HepG2 (cell line): Measurements from ENCODE around the gene ZNF800.

Experiments used
- ASH2L ChIP-seq: fragments of 300-600, 200-600 bp; sonication (generic); IDR thresholded peaks from 2 replicates; pipeline ENCODE4 v1.7.0; 2017; ENCODE audit warnings: low read depth, mild to moderate bottlenecking, moderate library complexity, mixed read lengths, low read length; ENCODE audit not compliant: insufficient read length
- CREB3 ChIP-seq: sonication (generic); formaldehyde crosslinking; IDR thresholded peaks from 2 replicates; pipeline ENCODE4 v1.5.0; 2020; ENCODE audit warnings: missing genetic modification reagents
- CTCF ChIP-seq: sonication (generic); formaldehyde crosslinking; IDR thresholded peaks from 2 replicates; pipeline ENCODE4 v1.5.0; 2020; ENCODE audit warnings: mild to moderate bottlenecking, missing genetic modification reagents, moderate library complexity
- ESRRA ChIP-seq: sonication (generic); formaldehyde crosslinking; IDR thresholded peaks from 2 replicates; pipeline ENCODE4 v1.5.1; 2020; ENCODE audit warnings: mild to moderate bottlenecking, low read depth, missing genetic modification reagents
- GATAD2A ChIP-seq: IDR thresholded peaks from 2 replicates; pipeline ENCODE4 v1.6.1; 2016
- NBN ChIP-seq: fragments of 450-650 bp; conservative IDR thresholded peaks from 2 replicates; pipeline ENCODE4 v1.6.1; 2017
- NCOR1 ChIP-seq: fragments of 200-600 bp; sonication (generic); IDR thresholded peaks from 2 replicates; pipeline ENCODE4 v1.7.0; 2017; ENCODE audit warnings: antibody characterized with exemption, low read length, borderline replicate concordance
- NR2C2 ChIP-seq: sonication (generic); formaldehyde crosslinking; IDR thresholded peaks from 2 replicates; pipeline ENCODE4 v1.4.0; 2020; ENCODE audit warnings: missing genetic modification reagents, mild to moderate bottlenecking, moderate library complexity, borderline replicate concordance
- PCBP2 ChIP-seq: fragments of 200-400 bp; formaldehyde crosslinking; optimal IDR thresholded peaks from 2 replicates; pipeline ENCODE3; 2018; ENCODE audit warnings: low read length, low read depth; ENCODE audit not compliant: poor library complexity, severe bottlenecking
- RFX1 ChIP-seq: fragments of 450-650 bp; IDR thresholded peaks from 2 replicates; pipeline ENCODE4 v1.6.1; 2017
- SKI ChIP-seq: fragments of 450-650 bp; IDR thresholded peaks from one replicate; pipeline ENCODE4 v1.6.1; 2018; ENCODE audit warnings: mild to moderate bottlenecking; ENCODE audit not compliant: partially characterized antibody
- TBX3 ChIP-seq: fragments of 450-650 bp; IDR thresholded peaks from 2 replicates; pipeline ENCODE4 v1.6.1; 2017; ENCODE audit warnings: antibody characterized with exemption, mild to moderate bottlenecking, inconsistent platforms, borderline replicate concordance
- ZC3H4 ChIP-seq: sonication (generic); formaldehyde crosslinking; IDR thresholded peaks from 2 replicates; pipeline ENCODE4 v1.4.0; 2020; ENCODE audit warnings: missing genetic modification reagents, borderline replicate concordance
- TF ChIP-seq, protein P1 (sequence below): IDR thresholded peaks from 2 replicates; pipeline ENCODE4 v1.6.1; 2012; ENCODE audit warnings: inconsistent platforms

DNA sequence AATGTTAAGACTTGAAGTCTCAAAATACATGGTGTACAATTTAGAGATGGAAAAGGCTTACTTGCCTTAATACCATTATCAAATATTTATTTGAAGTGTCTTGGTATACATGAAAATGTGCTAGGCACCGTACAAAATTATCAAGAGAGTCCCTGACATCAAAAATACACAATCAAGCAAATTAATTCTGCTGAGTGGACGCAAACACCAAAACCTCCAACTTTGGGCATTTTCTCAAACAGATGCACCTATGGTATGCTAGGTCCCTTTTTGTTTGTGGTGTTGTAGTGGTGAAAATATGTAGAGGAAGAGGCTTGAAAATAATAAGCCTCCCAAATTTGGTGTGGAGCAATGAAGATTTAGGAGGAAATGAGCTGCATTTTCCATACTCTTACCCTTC, 24.8 kb downstream of the ZNF800 start:
- TF ChIP-seq CTCF (CRISPR knock-in tag) (no peak), NR2C2 (CRISPR knock-in tag) (no peak), PCBP2 (no peak), GATAD2A (no peak), ESRRA (CRISPR knock-in tag) (no peak), CREB3 (CRISPR knock-in tag) (no peak), ZC3H4 (CRISPR knock-in tag) (no peak), ASH2L (no peak), NCOR1 (no peak), TBX3 (no peak), NBN (no peak), RFX1 (no peak), SKI (no peak)
- TF ChIP-seq, protein P1, sequence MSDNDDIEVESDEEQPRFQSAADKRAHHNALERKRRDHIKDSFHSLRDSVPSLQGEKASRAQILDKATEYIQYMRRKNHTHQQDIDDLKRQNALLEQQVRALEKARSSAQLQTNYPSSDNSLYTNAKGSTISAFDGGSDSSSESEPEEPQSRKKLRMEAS: no peak
